A549 (cell line): ENCODE results near the gene HESX1. TPM values are rescaled to one million over a fixed set of nuclear protein-coding genes. Genes with fewer than 3 reads are reported as not detected.

ENCODE experiments used
- ATAC-seq, 2 experiments: fragments of 200-7000 bp in 1 of 2; fragments of >200 bp in 1 of 2; cut with Nextera tagmentation in 1 of 2; cut with Tn5 transposase in 1 of 2; 3 replicates each; pipeline versions ENCODE4 v1.8.0 to v1.9.1; 2018 to 2020; ENCODE audit warnings: mild to moderate bottlenecking in 1 of 2, moderate library complexity in 1 of 2
- CTCF ChIA-PET: fragments of 300-600 bp; sonication (Branson Sonifier 250); formaldehyde crosslinking; extraction: SDS; loops from one replicate; lab custom pipeline; 2021; ENCODE audit warnings: antibody characterized with exemption, inconsistent platforms; lab: Yijun Ruan, JAX
- POLR2A ChIA-PET: fragments of 350-600 bp; formaldehyde crosslinking; extraction: SDS; loops from one replicate; lab custom pipeline; 2021; ENCODE audit warnings: antibody characterized with exemption, inconsistent platforms; lab: Yijun Ruan, JAX
- DNase-seq, 2 experiments: peaks; one replicate each; pipeline versions ENCODE4 v3.0.0 to v3.0.0-alpha.2; 2011 to 2016; ENCODE audit warnings: low read depth in 1 of 2, low spot score in 1 of 2
- FAIRE-seq: peaks from 2 replicates; lab custom pipeline; 2011; peaks lifted over from hg19 to GRCh38; lab: Jason Lieb, UNC
- H3K27ac ChIP-seq, 2 experiments: fragments of >200 bp; sonication (Bioruptor Twin); formaldehyde crosslinking; 3 replicates each; pipeline ENCODE4 v1.5.1; 2016 to 2017
- H3K4me1 ChIP-seq: fragments of >200 bp; sonication (Bioruptor Twin); formaldehyde crosslinking; 3 replicates; pipeline ENCODE4 v1.6.1; 2016
- H3K4me2 ChIP-seq: fragments of >200 bp; sonication (Bioruptor Twin); formaldehyde crosslinking; 3 replicates; pipeline ENCODE4 v1.6.1; 2016
- H3K4me3 ChIP-seq: fragments of >200 bp; sonication (Bioruptor Twin); formaldehyde crosslinking; 3 replicates; pipeline ENCODE4 v1.5.1; 2016
- H3K9me3 ChIP-seq: fragments of >200 bp; sonication (Bioruptor Twin); formaldehyde crosslinking; 3 replicates; pipeline ENCODE4 v1.6.1; 2016
- BHLHE40 ChIP-seq: IDR thresholded peaks from 2 replicates; pipeline ENCODE4 v1.6.1; 2012; ENCODE audit warnings: low read depth, low read length, inconsistent platforms
- CBX8 ChIP-seq: fragments of 200-600 bp; sonication (generic); IDR thresholded peaks from 2 replicates; pipeline ENCODE4 v1.6.1; 2016
- FOSB ChIP-seq: fragments of 250-450 bp; sonication (Bioruptor Pico); IDR thresholded peaks from 2 replicates; pipeline ENCODE4 v1.5.0; 2020; ENCODE audit warnings: mild to moderate bottlenecking, moderate library complexity
- FOXS1 ChIP-seq: fragments of 250-450 bp; sonication (Bioruptor Pico); IDR thresholded peaks from 2 replicates; pipeline ENCODE4 v1.5.0; 2020; ENCODE audit warnings: mild to moderate bottlenecking, moderate library complexity
- GATA3 ChIP-seq: IDR thresholded peaks from 2 replicates; pipeline ENCODE4 v1.6.1; 2012; ENCODE audit warnings: borderline replicate concordance
- HOXA7 ChIP-seq: fragments of 250-450 bp; sonication (Bioruptor Pico); IDR thresholded peaks from 2 replicates; pipeline ENCODE4 v1.5.0; 2020; ENCODE audit warnings: mild to moderate bottlenecking, moderate library complexity
- HOXB13 ChIP-seq: fragments of 250-450 bp; sonication (Bioruptor Pico); IDR thresholded peaks from 2 replicates; pipeline ENCODE4 v1.5.0; 2020; ENCODE audit warnings: low read depth, mild to moderate bottlenecking, moderate library complexity
- JUNB ChIP-seq: fragments of >200 bp; sonication (Bioruptor Twin); formaldehyde crosslinking; IDR thresholded peaks from 2 replicates; pipeline ENCODE4 v1.6.1; 2016
- MYC ChIP-seq: IDR thresholded peaks from 2 replicates; pipeline ENCODE4 v1.6.1; 2012; ENCODE audit warnings: mild to moderate bottlenecking, inconsistent platforms, low read length, improper control_type of control experiment, borderline replicate concordance
- NPAS2 ChIP-seq: fragments of 250-450 bp; sonication (Bioruptor Pico); IDR thresholded peaks from 2 replicates; pipeline ENCODE4 v1.8.0; 2022; ENCODE audit warnings: mild to moderate bottlenecking, moderate library complexity, borderline replicate concordance
- POLR2AphosphoS2 ChIP-seq: conservative IDR thresholded peaks from 2 replicates; pipeline ENCODE4 v1.6.1; 2012; ENCODE audit warnings: low read length, improper control_type of control experiment, inconsistent platforms
- RCOR1 ChIP-seq: fragments of 150-350 bp; IDR thresholded peaks from 2 replicates; pipeline ENCODE4 v1.6.1; 2014; ENCODE audit warnings: antibody characterized with exemption, low read length, low read depth
- RNF2 ChIP-seq: fragments of 200-600 bp; sonication (generic); IDR thresholded peaks from 2 replicates; pipeline ENCODE4 v1.6.1; 2016; ENCODE audit warnings: low read depth, mild to moderate bottlenecking, antibody characterized with exemption, moderate library complexity, borderline replicate concordance
- SMC3 ChIP-seq: fragments of >200 bp; sonication (Bioruptor Twin); formaldehyde crosslinking; IDR thresholded peaks from 3 replicates; pipeline ENCODE4 v1.6.1; 2018; ENCODE audit warnings: inconsistent platforms
- TFCP2L1 ChIP-seq: fragments of 250-450 bp; sonication (Bioruptor Pico); IDR thresholded peaks from 2 replicates; pipeline ENCODE4 v1.5.0; 2021; ENCODE audit warnings: mild to moderate bottlenecking
- TP53 ChIP-seq: fragments of 250-450 bp; sonication (Bioruptor Pico); IDR thresholded peaks from 2 replicates; pipeline ENCODE4 v1.5.0; 2021; ENCODE audit warnings: mild to moderate bottlenecking, moderate library complexity
- ZC3H11A ChIP-seq: fragments of 450-650 bp; IDR thresholded peaks from 2 replicates; pipeline ENCODE4 v1.6.1; 2014; ENCODE audit warnings: antibody characterized with exemption, mild to moderate bottlenecking
- ZNF302 ChIP-seq: fragments of 250-450 bp; sonication (Bioruptor Pico); IDR thresholded peaks from 2 replicates; pipeline ENCODE4 v1.9.0; 2021; ENCODE audit warnings: inconsistent platforms, mild to moderate bottlenecking, moderate library complexity
- ZSCAN20 ChIP-seq: fragments of 250-450 bp; sonication (Bioruptor Pico); IDR thresholded peaks from 2 replicates; pipeline ENCODE4 v1.8.0; 2022; ENCODE audit warnings: mild to moderate bottlenecking, moderate library complexity
- WGBS: methylation state at CpG from one replicate; pipeline ENCODE4 v1.1.6; 2017; ENCODE audit errors: missing lambda C conversion rate; 5-methylcytosine and 5-hydroxymethylcytosine counted together
- polyA plus RNA-seq, 4 experiments: library from polyadenylated mRNA; depleted of rRNA in 3 of 4; stranded (reverse); fragments of >200 nt; fragmentation: RNase III in 1 of 4; extraction: RNeasy Plus Mini Kit Qiagen cat#74134 plus additional on column Dnase treatment in 1 of 4; gene quantifications; 2 replicates in 3 of 4; 3 replicates in 1 of 4; pipeline ENCODE4 v1.2.3, GENCODE V29; 2011 to 2017
- TF ChIP-seq, protein P1 (sequence below): fragments of 150-350 bp; IDR thresholded peaks from 2 replicates; pipeline ENCODE4 v1.6.1; 2014; ENCODE audit warnings: low read depth, mild to moderate bottlenecking, low read length
- TF ChIP-seq, protein P2 (sequence below): fragments of >200 bp; sonication (Bioruptor Twin); formaldehyde crosslinking; IDR thresholded peaks from 2 replicates; pipeline ENCODE4 v1.6.1; 2016
- TF ChIP-seq, protein P3 (sequence below): fragments of 200-600 bp; sonication (generic); IDR thresholded peaks from 2 replicates; pipeline ENCODE4 v1.6.1; 2016; ENCODE audit warnings: antibody characterized with exemption, mild to moderate bottlenecking, moderate library complexity
- TF ChIP-seq, protein P4 (sequence below): IDR thresholded peaks from 2 replicates; pipeline ENCODE4 v1.6.1; 2012
- TF ChIP-seq, protein P5 (sequence below): fragments of 250-450 bp; sonication (Bioruptor Pico); IDR thresholded peaks from 2 replicates; pipeline ENCODE4 v1.5.0; 2020; ENCODE audit warnings: low read depth, mild to moderate bottlenecking, moderate library complexity
- TF ChIP-seq, protein P6 (sequence below): IDR thresholded peaks from 2 replicates; pipeline ENCODE4 v1.6.1; 2012

The HESX1 gene
- polyA plus RNA-seq, 2 of the 4 experiments (the other 2 are of a cell fraction): 0.35 to 0.87 TPM

DNA sequence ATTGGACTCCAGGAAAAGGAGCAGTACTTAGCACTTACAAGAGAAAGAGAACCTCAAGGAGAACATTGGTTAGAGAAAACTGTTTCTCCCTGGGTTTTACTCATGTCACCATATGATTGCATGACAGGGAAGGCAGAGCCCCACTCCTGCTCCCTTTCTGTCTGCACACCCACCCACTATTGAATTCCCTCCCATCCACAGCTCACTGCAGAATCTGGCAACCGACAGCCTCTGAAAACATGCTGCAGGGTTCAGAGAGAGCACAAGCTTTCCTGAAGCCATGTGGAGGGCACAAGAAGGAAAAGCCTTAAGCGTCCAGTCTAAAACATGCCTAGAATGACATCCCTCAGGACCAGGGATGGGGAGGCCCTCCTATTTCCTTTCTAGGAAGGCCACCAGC is 31.6 kb downstream of the HESX1 start:
- no peak for TF ChIP-seq TP53 (CRISPR knock-in tag)
- TF ChIP-seq MYC: no peak
- no peak for TF ChIP-seq SMC3
- TF ChIP-seq, protein P1, sequence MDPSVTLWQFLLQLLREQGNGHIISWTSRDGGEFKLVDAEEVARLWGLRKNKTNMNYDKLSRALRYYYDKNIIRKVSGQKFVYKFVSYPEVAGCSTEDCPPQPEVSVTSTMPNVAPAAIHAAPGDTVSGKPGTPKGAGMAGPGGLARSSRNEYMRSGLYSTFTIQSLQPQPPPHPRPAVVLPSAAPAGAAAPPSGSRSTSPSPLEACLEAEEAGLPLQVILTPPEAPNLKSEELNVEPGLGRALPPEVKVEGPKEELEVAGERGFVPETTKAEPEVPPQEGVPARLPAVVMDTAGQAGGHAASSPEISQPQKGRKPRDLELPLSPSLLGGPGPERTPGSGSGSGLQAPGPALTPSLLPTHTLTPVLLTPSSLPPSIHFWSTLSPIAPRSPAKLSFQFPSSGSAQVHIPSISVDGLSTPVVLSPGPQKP: no peak
- TF ChIP-seq, protein P2, sequence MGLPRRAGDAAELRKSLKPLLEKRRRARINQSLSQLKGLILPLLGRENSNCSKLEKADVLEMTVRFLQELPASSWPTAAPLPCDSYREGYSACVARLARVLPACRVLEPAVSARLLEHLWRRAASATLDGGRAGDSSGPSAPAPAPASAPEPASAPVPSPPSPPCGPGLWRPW: no peak
- TF ChIP-seq BHLHE40: no peak
- no peak for TF ChIP-seq ZSCAN20
- TF ChIP-seq RCOR1: no peak
- TF ChIP-seq, protein P3, sequence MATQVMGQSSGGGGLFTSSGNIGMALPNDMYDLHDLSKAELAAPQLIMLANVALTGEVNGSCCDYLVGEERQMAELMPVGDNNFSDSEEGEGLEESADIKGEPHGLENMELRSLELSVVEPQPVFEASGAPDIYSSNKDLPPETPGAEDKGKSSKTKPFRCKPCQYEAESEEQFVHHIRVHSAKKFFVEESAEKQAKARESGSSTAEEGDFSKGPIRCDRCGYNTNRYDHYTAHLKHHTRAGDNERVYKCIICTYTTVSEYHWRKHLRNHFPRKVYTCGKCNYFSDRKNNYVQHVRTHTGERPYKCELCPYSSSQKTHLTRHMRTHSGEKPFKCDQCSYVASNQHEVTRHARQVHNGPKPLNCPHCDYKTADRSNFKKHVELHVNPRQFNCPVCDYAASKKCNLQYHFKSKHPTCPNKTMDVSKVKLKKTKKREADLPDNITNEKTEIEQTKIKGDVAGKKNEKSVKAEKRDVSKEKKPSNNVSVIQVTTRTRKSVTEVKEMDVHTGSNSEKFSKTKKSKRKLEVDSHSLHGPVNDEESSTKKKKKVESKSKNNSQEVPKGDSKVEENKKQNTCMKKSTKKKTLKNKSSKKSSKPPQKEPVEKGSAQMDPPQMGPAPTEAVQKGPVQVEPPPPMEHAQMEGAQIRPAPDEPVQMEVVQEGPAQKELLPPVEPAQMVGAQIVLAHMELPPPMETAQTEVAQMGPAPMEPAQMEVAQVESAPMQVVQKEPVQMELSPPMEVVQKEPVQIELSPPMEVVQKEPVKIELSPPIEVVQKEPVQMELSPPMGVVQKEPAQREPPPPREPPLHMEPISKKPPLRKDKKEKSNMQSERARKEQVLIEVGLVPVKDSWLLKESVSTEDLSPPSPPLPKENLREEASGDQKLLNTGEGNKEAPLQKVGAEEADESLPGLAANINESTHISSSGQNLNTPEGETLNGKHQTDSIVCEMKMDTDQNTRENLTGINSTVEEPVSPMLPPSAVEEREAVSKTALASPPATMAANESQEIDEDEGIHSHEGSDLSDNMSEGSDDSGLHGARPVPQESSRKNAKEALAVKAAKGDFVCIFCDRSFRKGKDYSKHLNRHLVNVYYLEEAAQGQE: no peak
- TF ChIP-seq ZC3H11A: no peak
- no peak for TF ChIP-seq GATA3
- TF ChIP-seq, protein P4, sequence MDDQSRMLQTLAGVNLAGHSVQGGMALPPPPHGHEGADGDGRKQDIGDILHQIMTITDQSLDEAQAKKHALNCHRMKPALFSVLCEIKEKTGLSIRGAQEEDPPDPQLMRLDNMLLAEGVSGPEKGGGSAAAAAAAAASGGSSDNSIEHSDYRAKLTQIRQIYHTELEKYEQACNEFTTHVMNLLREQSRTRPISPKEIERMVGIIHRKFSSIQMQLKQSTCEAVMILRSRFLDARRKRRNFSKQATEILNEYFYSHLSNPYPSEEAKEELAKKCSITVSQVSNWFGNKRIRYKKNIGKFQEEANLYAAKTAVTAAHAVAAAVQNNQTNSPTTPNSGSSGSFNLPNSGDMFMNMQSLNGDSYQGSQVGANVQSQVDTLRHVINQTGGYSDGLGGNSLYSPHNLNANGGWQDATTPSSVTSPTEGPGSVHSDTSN: no peak
- TF ChIP-seq ZNF302: no peak
- TF ChIP-seq CBX8: no peak
- TF ChIP-seq, protein P5, sequence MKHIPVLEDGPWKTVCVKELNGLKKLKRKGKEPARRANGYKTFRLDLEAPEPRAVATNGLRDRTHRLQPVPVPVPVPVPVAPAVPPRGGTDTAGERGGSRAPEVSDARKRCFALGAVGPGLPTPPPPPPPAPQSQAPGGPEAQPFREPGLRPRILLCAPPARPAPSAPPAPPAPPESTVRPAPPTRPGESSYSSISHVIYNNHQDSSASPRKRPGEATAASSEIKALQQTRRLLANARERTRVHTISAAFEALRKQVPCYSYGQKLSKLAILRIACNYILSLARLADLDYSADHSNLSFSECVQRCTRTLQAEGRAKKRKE (CRISPR knock-in tag): no peak
- TF ChIP-seq, protein P6, sequence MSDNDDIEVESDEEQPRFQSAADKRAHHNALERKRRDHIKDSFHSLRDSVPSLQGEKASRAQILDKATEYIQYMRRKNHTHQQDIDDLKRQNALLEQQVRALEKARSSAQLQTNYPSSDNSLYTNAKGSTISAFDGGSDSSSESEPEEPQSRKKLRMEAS: no peak
- TF ChIP-seq RNF2: no peak
- no peak for TF ChIP-seq JUNB
- H3K4me3 ChIP-seq: no peak overlapping the region
- H3K27ac ChIP-seq: no peak overlapping the region
- ChIA-PET CTCF (interaction anchor here (0.9 to 1.6 kb wide), 2 partner anchors 55 to 685 kb away, joined by 3 read pairs; no protein-coding TSS in a partner anchor), POLR2A (no interaction called here)
- DNase-seq (no peak), ATAC-seq (no peak), FAIRE-seq (no peak)
- 72% methylated on average over 2 of the region's 2 CpGs for WGBS
- H3K4me1 ChIP-seq: no peaks in the 10 kb centered on the region
- H3K9me3 ChIP-seq: no peaks in the 10 kb centered on the region
- H3K4me2 ChIP-seq: no peak overlapping the region

DNA sequence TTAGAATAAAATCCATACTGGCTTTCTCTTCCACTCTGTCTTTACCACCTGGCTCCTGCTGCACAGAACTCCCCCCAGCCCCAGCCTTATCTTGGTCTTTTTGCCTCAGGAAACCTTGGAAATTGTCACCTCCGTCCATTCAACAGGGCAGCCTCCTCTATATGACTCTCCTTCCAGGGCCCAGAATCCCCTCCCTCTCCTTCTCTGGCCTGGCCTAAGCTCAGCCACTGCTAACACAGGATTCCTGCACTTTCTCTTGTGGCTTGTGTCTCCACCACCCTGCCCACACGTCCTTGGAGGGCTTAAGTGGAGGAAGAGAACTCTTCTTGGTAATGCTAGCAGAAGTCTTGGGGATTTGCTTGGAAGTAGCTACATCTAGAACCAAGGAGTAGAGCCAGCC is 33.1 kb downstream of the HESX1 start:
- no peak for TF ChIP-seq FOXS1 (CRISPR knock-in tag)
- TF ChIP-seq HOXB13: no peak
- TF ChIP-seq, protein P3: no peak
- no peak for TF ChIP-seq FOSB (CRISPR knock-in tag)
- no peak for TF ChIP-seq NPAS2 (CRISPR knock-in tag)
- TF ChIP-seq BHLHE40: no peak
- no peak for TF ChIP-seq TFCP2L1 (CRISPR knock-in tag)
- TF ChIP-seq POLR2AphosphoS2: no peak
- TF ChIP-seq HOXA7 (CRISPR knock-in tag): no peak
- TF ChIP-seq, all 56 proteins: peak for 0
- H3K4me3 ChIP-seq: no peak overlapping the region
- H3K27ac ChIP-seq: no peak overlapping the region
- FAIRE-seq (no peak), DNase-seq (no peak), ATAC-seq (no peak)
- no peaks in the 10 kb centered on the region for H3K4me1 ChIP-seq
- H3K4me2 ChIP-seq: no peak overlapping the region
- ChIA-PET POLR2A (no interaction called here), CTCF (interaction anchor here (0.9 to 1.6 kb wide), 2 partner anchors 66 to 686 kb away, joined by 3 to 6 read pairs; no protein-coding TSS in a partner anchor)
- H3K9me3 ChIP-seq: no peaks in the 10 kb centered on the region
- 43% methylated on average over 2 of the region's 2 CpGs for WGBS
